8988T (cell line): ENCODE results near the gene RTF2.

ENCODE experiments used
- DNase-seq: peaks from one replicate; pipeline ENCODE4 v3.0.0; 2011

The RTF2 gene

GRCh38 chr20:56468316-56469076, at the start of gene RTF2:
Gene RTF2 (plus strand): TSS chr20:56468627. CDS start chr20:56468698, 71 bp downstream.
- peak; percentile 78 for DNase-seq

- no peak for DNase-seq
Observed at GRCh38 chr20:56420028-56420427, 48.4 kb upstream of the RTF2 start.

DNA sequence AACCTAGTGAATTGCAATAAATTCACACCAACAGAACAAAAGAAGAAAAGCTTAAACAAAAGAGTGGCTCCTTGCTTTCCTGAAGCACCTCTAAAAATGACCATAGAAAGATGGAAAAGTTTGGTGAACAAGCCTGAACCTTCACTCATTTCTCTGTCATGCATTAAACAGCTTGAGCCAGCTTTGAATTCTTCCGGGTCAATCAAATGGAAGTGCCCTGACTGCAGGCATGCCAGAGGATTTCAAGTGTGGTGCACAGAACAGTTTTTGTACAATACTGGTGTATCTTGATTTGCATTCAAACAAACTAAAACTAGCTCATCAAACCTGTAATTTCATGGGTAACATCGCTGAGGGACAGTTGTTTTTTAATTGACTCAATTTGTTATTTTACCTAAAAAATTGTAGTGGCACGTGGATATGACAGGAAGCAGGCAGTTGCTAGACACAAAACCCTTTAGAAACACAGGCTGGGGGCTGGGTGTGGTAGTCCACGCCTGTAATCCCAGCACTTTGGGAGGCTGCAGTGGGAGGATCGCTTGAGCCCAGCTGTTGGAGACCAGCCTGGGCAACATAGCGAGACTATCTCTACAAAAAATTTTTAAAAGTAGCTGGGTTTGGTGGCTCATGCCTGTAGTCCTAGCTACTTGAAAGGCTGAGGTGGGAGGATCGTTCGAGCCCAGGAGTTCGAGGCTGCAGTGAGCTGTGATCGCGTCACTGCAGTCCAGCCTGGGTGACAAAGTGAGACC, 47.3 kb upstream of the RTF2 start:
- no peak for DNase-seq

- DNase-seq = peak; percentile 65
Observed at GRCh38 chr20:56422076-56422823, 46.2 kb upstream of the RTF2 start.

- no peak for DNase-seq
Observed at GRCh38 chr20:56422824-56423189, 45.6 kb upstream of the RTF2 start.

DNA sequence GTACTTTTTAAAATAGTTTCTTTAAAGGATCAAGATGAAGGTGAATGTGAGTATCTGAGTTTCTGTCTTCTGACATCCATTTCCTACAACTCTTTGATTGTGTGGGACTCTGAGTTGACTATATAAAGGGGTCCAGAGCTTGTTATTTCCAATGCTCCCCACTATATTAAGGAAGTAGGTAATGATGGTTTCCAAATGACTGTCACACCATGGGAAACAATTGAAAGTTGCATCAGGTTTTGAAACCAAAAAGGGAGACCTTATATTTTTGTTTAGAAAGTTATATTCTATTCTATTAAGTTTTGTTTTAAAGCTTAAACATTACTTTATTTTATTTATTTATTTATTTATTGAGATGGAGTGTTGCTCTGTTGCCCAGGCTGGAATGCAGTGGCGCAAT, 45.2 kb upstream of the RTF2 start:
- DNase-seq = no peak

- no peak for DNase-seq
Observed at GRCh38 chr20:56423886-56424285, 44.5 kb upstream of the RTF2 start.

DNA sequence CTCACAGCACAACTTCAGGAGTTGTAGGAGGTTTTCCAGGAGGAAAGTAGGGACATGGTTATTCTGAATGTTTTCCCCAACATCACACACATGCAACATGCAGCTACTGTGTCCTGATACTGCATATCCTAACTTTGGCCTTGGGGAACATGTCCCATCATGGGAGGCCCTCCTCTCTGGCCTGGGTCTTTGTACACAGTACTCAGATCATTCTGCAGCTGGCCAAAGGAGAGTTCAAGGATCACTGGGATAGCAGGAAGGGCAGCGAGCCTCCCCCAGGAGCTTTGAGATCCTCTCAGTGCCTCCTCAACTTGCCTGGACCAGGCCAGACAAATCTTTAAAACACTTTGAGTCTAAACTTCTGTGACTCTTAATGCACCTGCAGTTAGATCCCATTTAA, 43.5 kb upstream of the RTF2 start:
- DNase-seq = no peak

GRCh38 chr20:56426026-56426425, 42.4 kb upstream of the RTF2 start:
- DNase-seq = no peak

DNA sequence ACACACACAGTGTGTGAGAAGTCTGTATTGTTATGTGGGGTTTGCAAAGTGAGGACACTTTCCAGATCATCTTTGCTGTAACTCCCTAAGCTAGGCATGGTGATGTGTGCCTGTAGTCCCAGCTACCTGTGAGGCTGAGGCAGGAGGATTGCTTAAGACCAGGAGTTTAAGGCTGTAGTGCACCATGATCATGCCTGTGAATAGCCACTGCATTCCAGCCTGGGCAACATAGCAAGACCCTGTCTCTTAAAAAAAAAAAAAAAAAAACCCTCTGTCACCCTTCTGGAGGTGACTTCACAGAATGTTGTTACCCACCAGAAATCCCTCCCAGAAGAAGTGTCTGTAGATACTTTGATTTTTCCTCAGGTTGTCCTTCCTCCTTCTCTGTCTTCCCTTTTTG, 41.5 kb upstream of the RTF2 start:
- no peak for DNase-seq

DNA sequence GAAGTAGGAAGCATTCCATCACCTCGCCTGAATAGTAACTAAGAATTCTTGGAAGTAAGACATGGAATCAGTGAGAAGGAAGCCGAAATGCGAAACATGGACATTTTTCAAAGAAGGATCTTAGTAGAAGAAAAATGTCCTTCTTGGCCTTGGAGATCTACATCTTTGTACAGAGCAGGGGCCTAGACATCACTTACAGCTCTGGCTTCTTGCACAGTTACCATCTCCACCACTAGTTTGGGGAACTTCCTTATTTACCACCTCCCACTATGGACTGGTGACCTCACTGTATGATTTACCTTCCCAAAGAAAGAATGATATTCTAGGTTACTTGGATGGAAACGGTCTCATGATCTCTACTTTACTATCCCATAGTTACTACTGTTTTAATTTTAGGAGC, 40.6 kb upstream of the RTF2 start:
- DNase-seq = no peak

GRCh38 chr20:56428410-56428809, 40.0 kb upstream of the RTF2 start:
- no peak for DNase-seq

DNA sequence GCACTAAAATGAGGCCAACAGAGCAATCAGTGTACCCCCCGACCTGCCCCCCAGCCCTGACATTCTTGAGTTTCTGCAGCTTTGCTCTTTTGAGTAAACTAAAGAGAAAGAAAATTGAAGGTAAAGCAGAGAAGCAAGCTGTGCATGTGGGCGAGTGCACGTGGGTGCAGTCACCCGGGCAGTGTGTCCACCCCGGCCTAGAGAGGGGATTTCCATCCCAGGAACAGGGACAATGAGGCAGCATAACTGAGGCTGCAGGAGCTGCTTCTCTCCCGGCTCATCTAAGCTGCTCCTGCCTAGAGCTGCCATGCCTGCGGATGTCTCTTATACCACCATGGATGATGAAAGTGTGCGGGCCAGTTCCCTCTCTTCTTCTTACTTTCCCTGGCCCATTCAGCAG, 39.5 kb upstream of the RTF2 start:
- no peak for DNase-seq

- no peak for DNase-seq
Observed at GRCh38 chr20:56429502-56429901, 38.9 kb upstream of the RTF2 start.

DNA sequence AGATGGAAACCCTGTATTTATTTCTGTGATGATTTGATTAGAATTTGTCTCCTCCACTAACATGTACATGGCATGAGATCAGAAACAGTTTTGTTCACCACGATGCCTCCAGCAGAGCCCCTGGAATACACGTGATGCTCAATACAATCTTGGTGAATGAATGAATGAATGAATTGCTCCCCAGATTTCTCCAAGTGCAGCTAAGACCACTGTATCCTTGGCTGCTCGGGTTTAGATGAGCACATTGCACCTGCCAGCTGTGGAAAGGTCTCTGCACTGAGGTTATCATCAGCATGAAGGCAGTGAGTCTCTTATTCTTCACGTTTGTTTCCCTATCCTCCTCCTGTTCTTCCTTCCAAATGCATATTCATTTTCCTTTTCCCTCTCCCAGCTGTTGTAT, 38.5 kb upstream of the RTF2 start:
- no peak for DNase-seq

- no peak for DNase-seq
Observed at GRCh38 chr20:56430461-56430860, 38.0 kb upstream of the RTF2 start.

DNA sequence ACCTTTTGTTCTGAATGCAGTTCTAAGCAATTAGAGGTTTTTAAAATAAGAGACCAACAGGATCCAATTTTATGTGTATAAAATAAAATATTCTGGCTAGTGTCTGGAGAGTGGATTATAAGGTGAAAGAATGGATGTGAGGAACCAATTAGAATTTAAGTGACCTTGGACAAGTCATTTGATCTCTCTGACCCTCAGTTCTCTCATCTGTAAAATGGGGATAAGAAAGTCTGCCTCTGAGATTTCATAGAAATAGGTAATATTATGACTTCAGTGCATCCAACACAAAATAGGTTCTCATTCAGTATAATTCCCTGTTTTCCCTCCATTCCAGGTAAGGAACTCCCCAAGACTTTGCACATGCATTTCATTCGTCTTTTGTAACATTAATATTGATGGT, 37.5 kb upstream of the RTF2 start:
- no peak for DNase-seq

- no peak for DNase-seq
Observed at GRCh38 chr20:56431471-56431870, 37.0 kb upstream of the RTF2 start.

DNA sequence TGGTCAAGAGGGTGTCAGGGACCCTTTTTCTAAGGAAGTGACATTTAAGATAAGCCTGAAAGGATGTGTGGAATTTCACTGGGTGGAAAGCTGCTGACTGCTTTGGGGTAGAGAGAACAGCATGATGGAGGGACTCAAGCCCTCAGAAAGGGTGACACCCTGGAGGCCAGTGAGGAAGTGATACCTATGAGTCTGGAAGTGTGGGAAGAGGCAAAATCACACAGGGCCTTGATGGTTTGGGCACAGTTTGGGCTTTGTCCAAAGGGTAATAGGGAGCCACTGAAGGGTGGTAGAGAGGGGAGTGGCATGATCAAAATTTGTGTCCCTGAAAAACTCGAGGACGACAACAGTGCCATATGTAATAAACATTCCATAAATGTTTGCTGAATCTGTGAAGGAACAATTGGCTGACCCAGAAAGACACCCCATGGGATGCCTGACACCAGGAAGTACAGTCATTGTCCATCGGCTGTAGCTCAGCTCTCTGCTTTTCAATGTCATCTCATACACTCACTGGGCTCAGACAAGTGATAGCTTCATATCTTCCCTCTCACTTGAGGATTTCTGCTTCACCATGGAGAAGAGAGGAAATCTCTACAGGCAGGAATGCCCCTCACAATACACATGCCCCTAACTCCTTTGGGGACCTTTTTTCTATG, 35.1 kb upstream of the RTF2 start:
- no peak for DNase-seq

- DNase-seq = no peak
Observed at GRCh38 chr20:56433880-56434255, 34.6 kb upstream of the RTF2 start.

DNA sequence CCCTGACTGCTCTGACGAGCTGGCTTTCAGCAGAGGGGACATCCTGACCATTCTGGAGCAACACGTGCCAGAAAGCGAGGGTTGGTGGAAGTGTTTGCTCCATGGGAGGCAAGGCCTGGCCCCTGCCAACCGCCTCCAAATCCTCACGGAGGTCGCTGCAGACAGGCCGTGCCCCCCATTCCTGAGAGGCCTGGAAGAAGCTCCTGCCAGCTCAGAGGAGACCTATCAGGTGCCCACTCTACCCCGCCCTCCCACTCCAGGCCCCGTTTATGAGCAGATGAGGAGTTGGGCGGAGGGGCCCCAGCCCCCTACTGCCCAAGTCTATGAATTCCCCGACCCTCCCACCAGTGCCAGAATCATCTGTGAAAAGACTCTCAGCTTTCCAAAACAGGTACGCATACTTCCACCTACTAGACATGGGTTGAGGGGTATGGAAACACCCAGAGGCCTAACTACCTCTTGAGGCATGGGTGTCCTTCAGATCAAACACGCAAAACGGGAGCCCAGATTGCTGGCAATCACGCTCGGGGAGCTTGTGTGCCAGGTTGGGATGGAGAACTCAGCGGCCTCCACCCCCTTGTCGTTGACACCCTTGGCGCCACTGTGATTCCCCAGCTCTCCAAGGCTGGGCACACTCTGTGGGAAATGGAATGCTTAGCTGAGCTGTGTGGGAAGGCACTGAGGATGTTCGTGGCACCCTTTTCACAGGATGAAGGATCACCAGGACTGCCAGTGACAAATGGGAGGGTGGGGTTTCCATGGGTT, 31.0 kb upstream of the RTF2 start:
- DNase-seq = no peak

DNA sequence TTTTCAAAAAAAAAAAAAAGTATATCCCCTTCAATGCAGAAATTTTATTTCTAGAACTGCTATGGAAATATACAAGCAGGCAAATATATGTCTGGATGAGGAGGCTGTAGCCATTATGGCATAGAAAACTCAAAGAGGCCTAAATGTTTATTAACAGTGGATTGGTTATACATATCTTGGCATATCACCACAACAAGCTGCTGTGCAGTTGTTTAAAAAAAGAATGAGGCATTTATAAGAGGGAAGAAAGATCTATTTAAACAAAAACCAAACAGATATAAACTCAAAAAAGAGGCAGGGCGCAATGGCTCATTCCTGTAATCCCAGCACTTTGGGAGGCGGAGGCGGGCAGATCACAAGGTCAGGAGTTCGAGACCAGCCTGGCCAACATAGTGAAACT, 30.1 kb upstream of the RTF2 start:
- DNase-seq = no peak
